ENCODE measurements around the gene ZNF776. TPM values are rescaled to one million over a fixed set of nuclear protein-coding genes. Genes with fewer than 3 reads are reported as not detected.

Gene ZNF776
- 10 to 100 TPM; 13.9 to 33.8 TPM for total RNA-seq
- 1 to 10 TPM; 2.9 to 5.6 TPM for polyA plus RNA-seq
- long read RNA-seq, donor 1, full-length matches to known transcripts: 6 of 26 reads
- long read RNA-seq, donor 1, partial matches to known transcripts: 20 of 26 reads
- long read RNA-seq, donor 1, other reads (novel, unspliced or antisense): 0 of 26 reads
- long read RNA-seq, donor 2, full-length matches to known transcripts: 6 of 14 reads
- long read RNA-seq, donor 2, partial matches to known transcripts: 8 of 14 reads
- long read RNA-seq, donor 2, other reads (novel, unspliced or antisense): 0 of 14 reads
- long read RNA-seq, donor 3, full-length matches to known transcripts: 2 of 2 reads
- long read RNA-seq, donor 3, partial matches to known transcripts: 0 of 2 reads
- long read RNA-seq, donor 3, other reads (novel, unspliced or antisense): 0 of 2 reads
- long read RNA-seq, donor 4, full-length matches to known transcripts: 3 of 3 reads
- long read RNA-seq, donor 4, partial matches to known transcripts: 0 of 3 reads
- long read RNA-seq, donor 4, other reads (novel, unspliced or antisense): 0 of 3 reads
- long read RNA-seq, donor 5, full-length matches to known transcripts: 6 of 29 reads
- long read RNA-seq, donor 5, partial matches to known transcripts: 23 of 29 reads
- long read RNA-seq, donor 5, other reads (novel, unspliced or antisense): 0 of 29 reads

- peak within 1 kb of the TSS; percentile 97 for H3K4me3 ChIP-seq
- TF ChIP-seq, protein P1, sequence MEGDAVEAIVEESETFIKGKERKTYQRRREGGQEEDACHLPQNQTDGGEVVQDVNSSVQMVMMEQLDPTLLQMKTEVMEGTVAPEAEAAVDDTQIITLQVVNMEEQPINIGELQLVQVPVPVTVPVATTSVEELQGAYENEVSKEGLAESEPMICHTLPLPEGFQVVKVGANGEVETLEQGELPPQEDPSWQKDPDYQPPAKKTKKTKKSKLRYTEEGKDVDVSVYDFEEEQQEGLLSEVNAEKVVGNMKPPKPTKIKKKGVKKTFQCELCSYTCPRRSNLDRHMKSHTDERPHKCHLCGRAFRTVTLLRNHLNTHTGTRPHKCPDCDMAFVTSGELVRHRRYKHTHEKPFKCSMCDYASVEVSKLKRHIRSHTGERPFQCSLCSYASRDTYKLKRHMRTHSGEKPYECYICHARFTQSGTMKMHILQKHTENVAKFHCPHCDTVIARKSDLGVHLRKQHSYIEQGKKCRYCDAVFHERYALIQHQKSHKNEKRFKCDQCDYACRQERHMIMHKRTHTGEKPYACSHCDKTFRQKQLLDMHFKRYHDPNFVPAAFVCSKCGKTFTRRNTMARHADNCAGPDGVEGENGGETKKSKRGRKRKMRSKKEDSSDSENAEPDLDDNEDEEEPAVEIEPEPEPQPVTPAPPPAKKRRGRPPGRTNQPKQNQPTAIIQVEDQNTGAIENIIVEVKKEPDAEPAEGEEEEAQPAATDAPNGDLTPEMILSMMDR (IDR thresholded peaks at IDR 0.05; ENCODE audit: control extremely low read depth, extremely low read depth): no peak
- H3K9ac ChIP-seq (ENCODE audit: insufficient read depth in 1 of 2, low read length in 2 of 2): peak within 1 kb of the TSS; percentile 69 to 89
- WGBS, 2 donors: 2 to 3% methylated on average over 43 to 51 of the region's 51 CpGs
- H3K27ac ChIP-seq (ENCODE audit: low read depth in 1 of 2, low read length in 1 of 2): peak within 1 kb of the TSS; percentile 78 to 94
- H3K27me3 ChIP-seq (ENCODE audit: control insufficient read depth in 3 of 3, insufficient read depth in 3 of 3, low read length in 2 of 3): no peaks in the 10 kb centered on the region
- DNase-seq (peak; percentile 89 to 97 (median 96)), ATAC-seq (ENCODE audit: insufficient read depth, low FRiP score) (peak; percentile 93)
- peaks cover 13 to 48% (median 32%) of the 10 kb centered on the region in 4 donors for H3K36me3 ChIP-seq (ENCODE audit: control insufficient read depth in 4 of 4, insufficient read depth in 4 of 4, low read length in 4 of 4)
- H3K4me1 ChIP-seq (ENCODE audit: control insufficient read depth in 5 of 5, insufficient read depth in 5 of 5, low read length in 5 of 5): peaks cover 3 to 19% (median 5%) of the 10 kb centered on the region in 5 donors
- H3K9me3 ChIP-seq (ENCODE audit: control insufficient read depth in 4 of 4, insufficient read depth in 3 of 4, low read length in 3 of 4): peaks cover 0 to 29% (median 24%) of the 10 kb centered on the region in 4 donors
Observed at GRCh38 chr19:57746580-57747471, at the start of gene ZNF776. Gene ZNF776, plus strand, starts transcription at chr19:57746815. Its CDS starts 244 bp downstream, at chr19:57747059.

- H3K9me3 ChIP-seq (ENCODE audit: control insufficient read depth in 4 of 4, insufficient read depth in 3 of 4, low read length in 3 of 4): peaks cover 0 to 63% (median 47%) of the 10 kb centered on the region in 4 donors
- peaks cover 0 to 3% (median 0%) of the 10 kb centered on the region in 5 donors for H3K4me1 ChIP-seq (ENCODE audit: control insufficient read depth in 5 of 5, insufficient read depth in 5 of 5, low read length in 5 of 5)
- DNase-seq: no peak
- no peaks in the 10 kb centered on the region for H3K27me3 ChIP-seq (ENCODE audit: control insufficient read depth in 3 of 3, insufficient read depth in 3 of 3, low read length in 2 of 3)
- H3K4me3 ChIP-seq: no peak overlapping the region
- 97% methylated on average over 6 of the region's 6 CpGs for WGBS, 2 donors
- H3K27ac ChIP-seq (ENCODE audit: low read depth in 1 of 2, low read length in 1 of 2): no peak overlapping the region
- ATAC-seq (ENCODE audit: insufficient read depth, low FRiP score): no peak
- H3K36me3 ChIP-seq (ENCODE audit: control insufficient read depth in 4 of 4, insufficient read depth in 4 of 4, low read length in 4 of 4): peaks cover 6 to 80% (median 59%) of the 10 kb centered on the region in 4 donors
- no peak overlapping the region for H3K9ac ChIP-seq (ENCODE audit: insufficient read depth in 1 of 2, low read length in 2 of 2)
- TF ChIP-seq, protein P1 (IDR thresholded peaks at IDR 0.05; ENCODE audit: control extremely low read depth, extremely low read depth): no peak
Observed at GRCh38 chr19:57701625-57702024, 45.0 kb upstream of the ZNF776 start.

DNA sequence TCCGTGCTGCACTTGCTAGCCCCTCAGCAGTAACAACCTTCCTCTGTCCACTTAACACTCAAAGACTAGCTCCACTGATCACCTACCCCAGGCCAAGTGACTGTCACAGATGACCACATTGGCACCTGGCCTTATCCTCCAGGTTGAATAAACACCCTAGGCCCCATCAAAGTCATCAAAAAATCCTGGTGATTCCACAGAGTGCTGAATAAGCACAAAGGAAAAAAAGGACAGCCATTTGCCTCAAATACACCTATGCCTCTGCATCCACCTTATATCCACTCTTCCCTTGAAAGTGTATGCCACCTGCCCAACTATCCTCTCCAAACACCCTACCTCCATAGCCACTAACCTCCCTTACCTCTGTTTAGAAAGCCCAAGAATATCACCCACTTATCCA, 40.3 kb upstream of the ZNF776 start:
- Histone ChIP-seq H3K4me1 (ENCODE audit: control insufficient read depth in 5 of 5, insufficient read depth in 5 of 5, low read length in 5 of 5) (peaks cover 0 to 18% (median 3%) of the 10 kb centered on the region in 5 donors), H3K27me3 (ENCODE audit: control insufficient read depth in 3 of 3, insufficient read depth in 3 of 3, low read length in 2 of 3) (no peaks in the 10 kb centered on the region), H3K9ac (ENCODE audit: insufficient read depth in 1 of 2, low read length in 2 of 2) (no peak overlapping the region), H3K27ac (ENCODE audit: low read depth in 1 of 2, low read length in 1 of 2) (no peak overlapping the region), H3K9me3 (ENCODE audit: control insufficient read depth in 4 of 4, insufficient read depth in 3 of 4, low read length in 3 of 4) (peaks cover 0 to 78% (median 42%) of the 10 kb centered on the region in 4 donors), H3K36me3 (ENCODE audit: control insufficient read depth in 4 of 4, insufficient read depth in 4 of 4, low read length in 4 of 4) (peaks cover 5 to 61% (median 41%) of the 10 kb centered on the region in 4 donors), H3K4me3 (no peak overlapping the region)
- ATAC-seq (ENCODE audit: insufficient read depth, low FRiP score) (no peak), DNase-seq (no peak)
- TF ChIP-seq, protein P1 (IDR thresholded peaks at IDR 0.05; ENCODE audit: control extremely low read depth, extremely low read depth): no peak
- WGBS, 2 donors: 96 to 97% methylated on average over 1 of the region's 1 CpG

All from lung (tissue), 16 donors.